HUES64 (cell line): Measurements from ENCODE around the gene DDX51.

Source experiments
- H3K27ac ChIP-seq: 2 replicates; pipeline ENCODE4 v1.7.0; 2013; ENCODE audit warnings: low read depth, low read length, inconsistent platforms
- H3K27me3 ChIP-seq: 2 replicates; pipeline ENCODE4 v1.6.1; 2013; ENCODE audit warnings: mild to moderate bottlenecking, low read length; ENCODE audit not compliant: insufficient read depth
- H3K36me3 ChIP-seq: 2 replicates; pipeline ENCODE4 v1.6.1; 2013; ENCODE audit warnings: mild to moderate bottlenecking, low read length; ENCODE audit not compliant: insufficient read depth
- H3K4me1 ChIP-seq: 2 replicates; pipeline ENCODE4 v1.6.1; 2013; ENCODE audit warnings: mild to moderate bottlenecking, low read length, moderate library complexity; ENCODE audit not compliant: insufficient read depth
- H3K4me3 ChIP-seq: 2 replicates; pipeline ENCODE4 v1.5.1; 2013; ENCODE audit warnings: mild to moderate bottlenecking, low read length, moderate library complexity
- H3K9ac ChIP-seq: 2 replicates; pipeline ENCODE4 v1.6.1; 2013; ENCODE audit warnings: mild to moderate bottlenecking, low read depth, low read length
- H3K9me3 ChIP-seq: 2 replicates; pipeline ENCODE4 v1.6.1; 2013; ENCODE audit warnings: low read depth, low read length; ENCODE audit not compliant: insufficient read depth
- WGBS: fragments of 150-250, 120-280 bp; methylation state at CpG from one replicate; pipeline ENCODE4 v1.1.7; 2013; ENCODE audit warnings: missing lambda C conversion rate; 5-methylcytosine and 5-hydroxymethylcytosine counted together

The DDX51 gene

GRCh38 chr12:132170637-132171292 lies 26.6 kb upstream of the DDX51 start:
- Histone ChIP-seq H3K36me3 (no peaks in the 10 kb centered on the region), H3K27ac (no peak overlapping the region), H3K4me3 (no peak overlapping the region), H3K9me3 (peaks cover 11% of the 10 kb centered on the region), H3K4me1 (no peaks in the 10 kb centered on the region), H3K27me3 (peaks cover 3% of the 10 kb centered on the region; the same call in 1 of the 2 replicates), H3K9ac (no peak overlapping the region)
- WGBS: 90% methylated on average over 33 of the region's 33 CpGs

GRCh38 chr12:132170094-132170636 lies 26.0 kb upstream of the DDX51 start:
- Histone ChIP-seq H3K27me3 (peaks cover 3% of the 10 kb centered on the region; the same call in 1 of the 2 replicates), H3K36me3 (no peaks in the 10 kb centered on the region), H3K4me1 (no peaks in the 10 kb centered on the region), H3K9me3 (peaks cover 12% of the 10 kb centered on the region), H3K9ac (no peak overlapping the region), H3K27ac (no peak overlapping the region), H3K4me3 (no peak overlapping the region)
- WGBS: 79% methylated on average over 16 of the region's 16 CpGs

DNA sequence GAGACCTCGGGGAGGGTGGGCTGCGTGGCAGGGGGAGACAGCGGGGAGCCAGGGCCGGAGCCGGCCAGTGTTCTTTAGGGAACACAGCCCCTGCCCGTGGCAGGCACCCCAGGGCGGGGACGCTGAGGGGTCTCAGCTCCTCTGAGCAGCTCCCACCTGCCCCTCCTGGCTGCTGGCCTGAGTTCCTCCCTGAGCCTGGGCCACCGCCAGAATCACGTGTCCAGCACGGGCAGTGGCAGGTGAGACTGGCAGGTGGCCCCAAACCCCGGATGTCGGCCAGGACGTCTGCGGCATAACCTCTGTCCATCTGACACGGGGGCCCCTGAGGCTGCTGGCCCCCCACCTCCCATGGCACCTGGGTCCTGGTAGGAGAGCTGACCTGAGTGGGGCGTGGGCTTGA lies 25.3 kb upstream of the DDX51 start:
- H3K9me3 ChIP-seq: peaks cover 10% of the 10 kb centered on the region
- H3K4me1 ChIP-seq: no peaks in the 10 kb centered on the region
- 87% methylated on average over 17 of the region's 17 CpGs for WGBS
- no peaks in the 10 kb centered on the region; the same call in 1 of the 2 replicates for H3K27me3 ChIP-seq
- no peak overlapping the region for H3K27ac ChIP-seq
- no peak overlapping the region for H3K9ac ChIP-seq
- H3K4me3 ChIP-seq: no peak overlapping the region
- no peaks in the 10 kb centered on the region for H3K36me3 ChIP-seq

- peaks cover 10% of the 10 kb centered on the region for H3K9me3 ChIP-seq
- no peaks in the 10 kb centered on the region for H3K4me1 ChIP-seq
- peaks cover 5% of the 10 kb centered on the region; the same call in 1 of the 2 replicates for H3K27me3 ChIP-seq
- no peaks in the 10 kb centered on the region for H3K36me3 ChIP-seq
- H3K9ac ChIP-seq: no peak overlapping the region
- WGBS: 89% methylated on average over 31 of the region's 31 CpGs
- H3K27ac ChIP-seq: no peak overlapping the region
- H3K4me3 ChIP-seq: no peak overlapping the region
These were observed 24.4 kb upstream of the DDX51 start for GRCh38 chr12:132168311-132169031.

DNA sequence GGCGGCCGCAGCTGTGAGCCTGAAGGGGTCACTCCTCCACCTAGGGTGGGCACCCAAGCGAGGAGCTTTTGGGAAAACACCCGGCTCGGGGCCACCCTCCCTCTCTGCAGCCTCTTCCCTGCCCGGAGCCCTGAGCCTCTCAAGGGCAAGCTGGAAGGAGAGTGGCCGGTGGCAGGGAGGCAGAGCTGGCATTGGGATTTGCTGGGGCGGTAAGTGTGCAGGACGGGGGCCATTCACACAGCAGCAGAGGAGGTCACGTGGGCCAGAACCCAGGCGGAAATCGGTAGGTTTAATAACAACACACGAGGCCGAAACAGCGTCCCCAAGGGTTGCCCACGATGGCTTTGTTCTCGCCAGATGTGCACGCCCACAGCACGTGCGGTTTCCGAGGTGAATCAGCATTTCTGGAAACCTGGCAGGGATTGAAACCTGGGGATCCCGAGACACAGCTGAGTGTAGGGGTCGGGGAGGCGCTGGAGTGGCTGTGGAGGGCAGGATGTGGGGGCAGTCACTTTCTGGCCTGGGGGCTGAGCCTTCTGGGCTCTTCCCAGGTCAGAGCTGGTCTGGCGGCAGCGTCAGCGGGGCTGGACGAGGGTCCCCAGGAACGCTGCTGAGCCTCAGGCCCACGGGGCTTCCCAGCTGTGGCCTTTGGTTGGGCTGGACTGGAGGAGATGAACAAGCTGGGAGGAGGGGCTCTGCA lies 23.6 kb upstream of the DDX51 start:
- Histone ChIP-seq H3K4me1 (no peaks in the 10 kb centered on the region), H3K9me3 (peaks cover 10% of the 10 kb centered on the region), H3K27ac (no peak overlapping the region), H3K4me3 (no peak overlapping the region), H3K9ac (no peak overlapping the region), H3K36me3 (no peaks in the 10 kb centered on the region), H3K27me3 (peaks cover 5% of the 10 kb centered on the region; the same call in 1 of the 2 replicates)
- WGBS: 90% methylated on average over 30 of the region's 30 CpGs

GRCh38 chr12:132166801-132167591 lies 22.9 kb upstream of the DDX51 start:
- peaks cover 5% of the 10 kb centered on the region; the same call in 1 of the 2 replicates for H3K27me3 ChIP-seq
- H3K27ac ChIP-seq: no peak overlapping the region
- no peak overlapping the region for H3K4me3 ChIP-seq
- H3K9ac ChIP-seq: no peak overlapping the region
- H3K4me1 ChIP-seq: no peaks in the 10 kb centered on the region
- H3K36me3 ChIP-seq: no peaks in the 10 kb centered on the region
- 88% methylated on average over 10 of the region's 10 CpGs for WGBS
- peaks cover 10% of the 10 kb centered on the region for H3K9me3 ChIP-seq

DNA sequence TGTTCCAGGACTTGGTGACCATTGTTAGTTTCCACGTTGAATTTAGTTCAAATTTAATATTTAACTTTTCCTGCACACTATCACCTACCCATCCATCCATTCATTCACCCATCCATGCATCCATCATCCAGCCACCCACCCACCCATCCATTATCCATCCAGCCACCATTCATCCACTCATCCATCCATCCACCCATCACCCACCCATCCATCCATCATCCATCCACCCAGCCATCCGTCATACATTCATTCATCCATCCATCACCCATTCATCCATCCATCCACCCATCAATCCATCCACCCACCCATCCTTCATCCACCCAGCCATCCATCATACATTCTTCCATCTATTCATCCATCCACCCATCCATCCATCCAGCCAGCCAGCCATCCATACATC lies 22.0 kb upstream of the DDX51 start:
- H3K27me3 ChIP-seq: peaks cover 5% of the 10 kb centered on the region; the same call in 1 of the 2 replicates
- peaks cover 10% of the 10 kb centered on the region for H3K9me3 ChIP-seq
- WGBS: 81% methylated on average over 2 of the region's 2 CpGs
- H3K9ac ChIP-seq: no peak overlapping the region
- H3K4me3 ChIP-seq: no peak overlapping the region
- no peaks in the 10 kb centered on the region for H3K4me1 ChIP-seq
- H3K27ac ChIP-seq: no peak overlapping the region
- H3K36me3 ChIP-seq: no peaks in the 10 kb centered on the region

DNA sequence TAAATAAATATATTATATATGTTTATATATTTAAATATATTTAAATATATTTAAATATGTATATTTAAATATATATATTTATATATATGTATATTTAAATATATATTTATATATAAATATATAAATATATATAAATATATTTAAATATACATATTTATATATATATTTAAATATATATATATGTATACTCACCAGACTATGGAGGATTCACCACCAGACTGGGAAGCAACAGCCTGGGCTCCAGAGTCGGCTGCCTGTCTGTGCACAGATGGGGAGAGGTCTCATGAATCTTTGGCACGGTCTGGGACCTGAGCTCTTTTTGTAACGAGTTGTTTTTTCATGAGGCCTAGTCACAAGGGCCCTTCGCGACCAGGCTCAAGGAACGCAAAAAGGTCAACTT lies 21.5 kb upstream of the DDX51 start:
- no peak overlapping the region for H3K9ac ChIP-seq
- H3K27ac ChIP-seq: no peak overlapping the region
- H3K27me3 ChIP-seq: peaks cover 5% of the 10 kb centered on the region; the same call in 1 of the 2 replicates
- H3K9me3 ChIP-seq: peaks cover 10% of the 10 kb centered on the region
- WGBS: 95% methylated on average over 6 of the region's 6 CpGs
- no peaks in the 10 kb centered on the region for H3K4me1 ChIP-seq
- no peak overlapping the region for H3K4me3 ChIP-seq
- no peaks in the 10 kb centered on the region for H3K36me3 ChIP-seq

DNA sequence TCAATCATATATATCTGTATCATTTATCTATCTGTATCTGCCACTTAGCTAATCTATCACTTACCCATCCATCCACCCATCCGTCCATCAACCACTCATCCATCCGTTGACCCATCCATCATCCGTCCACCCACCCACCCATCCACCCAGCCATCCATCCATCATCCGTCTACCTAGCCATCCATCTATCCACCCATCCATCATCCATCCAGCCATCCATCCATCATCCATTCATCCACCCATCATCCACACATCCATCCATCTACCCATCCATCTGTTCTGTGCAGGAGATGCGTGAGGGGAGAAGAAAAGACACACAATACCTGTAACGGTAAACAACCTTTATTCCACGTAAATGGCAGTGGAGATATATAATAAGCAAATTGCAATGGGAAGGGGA lies 20.3 kb upstream of the DDX51 start:
- Histone ChIP-seq H3K27me3 (peaks cover 5% of the 10 kb centered on the region; the same call in 1 of the 2 replicates), H3K4me1 (no peaks in the 10 kb centered on the region), H3K9ac (no peak overlapping the region), H3K27ac (no peak overlapping the region), H3K9me3 (peaks cover 10% of the 10 kb centered on the region), H3K4me3 (no peak overlapping the region), H3K36me3 (no peaks in the 10 kb centered on the region)
- WGBS: 92% methylated on average over 5 of the region's 7 CpGs

GRCh38 chr12:132163911-132164288 lies 19.8 kb upstream of the DDX51 start:
- peaks cover 10% of the 10 kb centered on the region for H3K9me3 ChIP-seq
- H3K27ac ChIP-seq: no peak overlapping the region
- H3K9ac ChIP-seq: no peak overlapping the region
- no peak overlapping the region for H3K4me3 ChIP-seq
- H3K4me1 ChIP-seq: no peaks in the 10 kb centered on the region
- peaks cover 5% of the 10 kb centered on the region; the same call in 1 of the 2 replicates for H3K27me3 ChIP-seq
- no peaks in the 10 kb centered on the region for H3K36me3 ChIP-seq
- 73% methylated on average over 11 of the region's 11 CpGs for WGBS
